Cardiac muscle cell (in vitro differentiated cells and primary cell): ENCODE data around the gene MASP2. TPM values are rescaled to one million over a fixed set of nuclear protein-coding genes. Genes with fewer than 3 reads are reported as not detected.
"Not testable (repeated sequence)": the region's sequence is repeated elsewhere in the genome, so short reads cannot be mapped to it uniquely, and the experiment has no call there.

Source experiments
- DNase-seq, 2 donors: peaks; one replicate each; pipeline versions ENCODE4 v3.0.0 to v3.0.0-alpha.2; 2010 to 2017; ENCODE audit warnings: low read depth in 1 of 2, low spot score in 1 of 2
- H3K27ac ChIP-seq: fragments of 200-600 bp; sonication (generic); 2 replicates; pipeline ENCODE4 v1.5.1; 2016
- H3K27me3 ChIP-seq: fragments of 200-600 bp; sonication (generic); 2 replicates; pipeline ENCODE4 v1.6.0; 2016; ENCODE audit warnings: control low read depth
- H3K36me3 ChIP-seq: fragments of 200-600 bp; sonication (generic); 2 replicates; pipeline ENCODE4 v1.5.1; 2016; ENCODE audit warnings: control low read depth
- H3K4me1 ChIP-seq: fragments of 200-600 bp; sonication (generic); 2 replicates; pipeline ENCODE4 v1.8.1; 2017; ENCODE audit warnings: low read depth, mild to moderate bottlenecking, mixed run types
- H3K4me3 ChIP-seq: fragments of 200-600 bp; sonication (generic); 2 replicates; pipeline ENCODE4 v1.5.1; 2016; ENCODE audit warnings: mild to moderate bottlenecking
- H3K9me3 ChIP-seq: fragments of 200-600 bp; sonication (generic); 2 replicates; pipeline ENCODE4 v1.5.1; 2017; ENCODE audit warnings: low read depth, mild to moderate bottlenecking, control low read depth
- CTCF ChIP-seq: IDR thresholded peaks from 2 replicates; pipeline ENCODE4 v1.5.1; 2012; ENCODE audit warnings: low read depth, mild to moderate bottlenecking, low read length
- polyA plus RNA-seq: library from polyadenylated mRNA; unstranded; fragments of >200 nt; fragmentation: Nextera tagmentation; extraction: Ambion mirVana; gene quantifications from 2 replicates; pipeline ENCODE4 v1.2.1, GENCODE V29; 2016
- total RNA-seq: library from RNA; depleted of rRNA; stranded (reverse); fragments of >200 nt; gene quantifications from 2 replicates; pipeline ENCODE4 v1.2.3, GENCODE V29; 2016

MASP2 gene
- total RNA-seq, result not detected in 2 replicates
- polyA plus RNA-seq, result 0.39 and 0.40 TPM in 2 replicates

GRCh38 chr1:11046625-11047365 lies at the start of gene MASP2:
MASP2 (minus strand) TSS chr1:11047239; CDS start chr1:11047207, 32 bp downstream.
- no peak for DNase-seq
- H3K9me3 ChIP-seq, result no peaks in the 10 kb centered on the region
- H3K27ac ChIP-seq, result no peak within 1 kb of the TSS
- TF ChIP-seq CTCF, result no peak
- H3K27me3 ChIP-seq, result no peaks in the 10 kb centered on the region
- H3K4me3 ChIP-seq, result no peak within 1 kb of the TSS
- no peaks in the 10 kb centered on the region for H3K36me3 ChIP-seq
- no peaks in the 10 kb centered on the region for H3K4me1 ChIP-seq

- not testable (repeated sequence) for H3K27me3 ChIP-seq, DNase-seq, H3K9me3 ChIP-seq, H3K27ac ChIP-seq, H3K4me1 ChIP-seq, H3K4me3 ChIP-seq
- peaks cover 42% of the 10 kb centered on the region for H3K36me3 ChIP-seq
Observed at GRCh38 chr1:11083784-11084183, 36.7 kb upstream of the MASP2 start.

GRCh38 chr1:11080931-11081330 lies 33.9 kb upstream of the MASP2 start:
- no peaks in the 10 kb centered on the region for H3K4me1 ChIP-seq
- no peak for DNase-seq
- H3K9me3 ChIP-seq, result no peaks in the 10 kb centered on the region
- no peak for TF ChIP-seq CTCF
- peaks cover 48% of the 10 kb centered on the region for H3K36me3 ChIP-seq
- no peak overlapping the region for H3K27ac ChIP-seq
- no peaks in the 10 kb centered on the region for H3K27me3 ChIP-seq
- no peak overlapping the region for H3K4me3 ChIP-seq

GRCh38 chr1:11078631-11079030 lies 31.6 kb upstream of the MASP2 start:
- no peaks in the 10 kb centered on the region for H3K9me3 ChIP-seq
- peaks cover 66% of the 10 kb centered on the region for H3K36me3 ChIP-seq
- H3K27ac ChIP-seq, result no peak overlapping the region
- no peak overlapping the region for H3K4me3 ChIP-seq
- no peaks in the 10 kb centered on the region for H3K4me1 ChIP-seq
- TF ChIP-seq CTCF, result no peak
- no peaks in the 10 kb centered on the region for H3K27me3 ChIP-seq
- no peak for DNase-seq

- H3K27me3 ChIP-seq, H3K9me3 ChIP-seq, H3K27ac ChIP-seq, DNase-seq, H3K4me1 ChIP-seq, H3K4me3 ChIP-seq: not testable (repeated sequence)
- H3K36me3 ChIP-seq, result peaks cover 68% of the 10 kb centered on the region
Observed at GRCh38 chr1:11073398-11073797, 26.4 kb upstream of the MASP2 start.

- no peaks in the 10 kb centered on the region for H3K9me3 ChIP-seq
- peaks cover 72% of the 10 kb centered on the region for H3K36me3 ChIP-seq
Observed at GRCh38 chr1:11072216-11072917, 25.3 kb upstream of the MASP2 start.

More at GRCh38 chr1:11072216-11072917, 25.3 kb upstream of the MASP2 start:
- TF ChIP-seq CTCF, result no peak
- DNase-seq, result no peak
- Histone ChIP-seq H3K4me1 (no peaks in the 10 kb centered on the region), H3K27me3 (no peaks in the 10 kb centered on the region), H3K4me3 (no peak overlapping the region), H3K27ac (no peak overlapping the region)
